GM12892 (cell line): Measurements from ENCODE around the gene HIGD1A.

ENCODE experiments used
- POLR2A ChIP-seq: IDR thresholded peaks from 2 replicates; pipeline ENCODE4 v1.6.1; 2011; ENCODE audit warnings: low read depth, low read length, control low read depth
- POLR2AphosphoS5 ChIP-seq: IDR thresholded peaks from 2 replicates; pipeline ENCODE4 v1.6.1; 2011; ENCODE audit warnings: low read depth, low read length, control low read depth

DNA sequence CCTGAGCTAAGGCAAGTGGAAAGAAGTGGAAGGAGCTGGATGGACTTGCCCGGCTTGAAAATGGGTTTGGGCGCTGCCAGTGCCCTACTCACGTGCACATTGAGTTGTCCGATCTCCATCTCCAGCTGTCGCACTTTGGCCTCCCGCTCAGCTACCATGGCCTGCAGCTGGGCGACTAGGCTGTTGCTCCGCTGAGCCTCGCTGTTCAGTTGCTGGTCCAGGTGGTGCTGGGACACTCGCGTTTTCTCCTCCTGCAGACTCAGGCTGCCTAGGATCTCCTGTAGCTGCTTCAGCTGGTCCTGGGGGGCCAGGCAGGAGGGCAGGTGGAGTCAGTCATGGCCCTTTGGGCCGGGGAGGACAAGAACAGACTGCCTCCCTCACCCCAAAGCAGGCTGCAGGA is 68.7 kb downstream of the HIGD1A start:
- TF ChIP-seq POLR2A (no peak), POLR2AphosphoS5 (no peak)
